ENCODE measurements around the gene AFP.

DNA sequence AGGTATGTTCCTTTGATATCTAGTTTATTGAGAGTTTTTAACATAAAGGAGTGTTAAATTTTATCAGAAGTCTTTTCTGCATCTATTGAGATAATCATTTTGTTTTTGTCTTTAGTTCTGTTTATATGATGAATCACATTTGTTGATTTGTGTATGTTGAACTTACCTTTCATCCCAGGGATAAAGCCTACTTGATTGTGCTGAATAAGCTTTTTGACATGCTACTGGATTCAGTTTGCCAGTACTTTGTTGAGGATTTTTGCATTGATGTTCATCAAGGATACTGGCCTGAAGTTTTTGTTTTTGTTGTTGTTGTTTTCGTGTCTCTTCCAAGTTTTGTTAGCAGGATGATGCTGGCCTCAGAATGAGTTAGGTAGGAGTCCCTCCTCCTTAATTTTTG is 34.7 kb downstream of the AFP start:
- TF ChIP-seq, protein P1, sequence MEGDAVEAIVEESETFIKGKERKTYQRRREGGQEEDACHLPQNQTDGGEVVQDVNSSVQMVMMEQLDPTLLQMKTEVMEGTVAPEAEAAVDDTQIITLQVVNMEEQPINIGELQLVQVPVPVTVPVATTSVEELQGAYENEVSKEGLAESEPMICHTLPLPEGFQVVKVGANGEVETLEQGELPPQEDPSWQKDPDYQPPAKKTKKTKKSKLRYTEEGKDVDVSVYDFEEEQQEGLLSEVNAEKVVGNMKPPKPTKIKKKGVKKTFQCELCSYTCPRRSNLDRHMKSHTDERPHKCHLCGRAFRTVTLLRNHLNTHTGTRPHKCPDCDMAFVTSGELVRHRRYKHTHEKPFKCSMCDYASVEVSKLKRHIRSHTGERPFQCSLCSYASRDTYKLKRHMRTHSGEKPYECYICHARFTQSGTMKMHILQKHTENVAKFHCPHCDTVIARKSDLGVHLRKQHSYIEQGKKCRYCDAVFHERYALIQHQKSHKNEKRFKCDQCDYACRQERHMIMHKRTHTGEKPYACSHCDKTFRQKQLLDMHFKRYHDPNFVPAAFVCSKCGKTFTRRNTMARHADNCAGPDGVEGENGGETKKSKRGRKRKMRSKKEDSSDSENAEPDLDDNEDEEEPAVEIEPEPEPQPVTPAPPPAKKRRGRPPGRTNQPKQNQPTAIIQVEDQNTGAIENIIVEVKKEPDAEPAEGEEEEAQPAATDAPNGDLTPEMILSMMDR (IDR thresholded peaks at IDR 0.05; ENCODE audit: borderline replicate concordance, extremely low read depth, low read length, poor library complexity, severe bottlenecking), result no peak
- TF ChIP-seq EZH2 (IDR thresholded peaks at IDR 0.05; ENCODE audit: borderline replicate concordance, low read depth, low read length, severe bottlenecking), result no peak
